VCaP (cell line): ENCODE results near the gene RAVER2.

Experiments used
- H3K27ac ChIP-seq: fragments of 450-650 bp; 2 replicates; pipeline ENCODE4 v1.5.1; 2017
- CTCF ChIP-seq: fragments of 450-650 bp; conservative IDR thresholded peaks from 2 replicates; pipeline ENCODE4 v1.5.1; 2017; ENCODE audit warnings: mild to moderate bottlenecking, moderate library complexity

RAVER2 gene

GRCh38 chr1:64836802-64837201, 91.9 kb downstream of the RAVER2 start:
- no peak overlapping the region for H3K27ac ChIP-seq

GRCh38 chr1:64838486-64838885, 93.6 kb downstream of the RAVER2 start:
- TF ChIP-seq CTCF = no peak
- H3K27ac ChIP-seq = no peak overlapping the region

More at GRCh38 chr1:64836802-64837201, 91.9 kb downstream of the RAVER2 start:
- no peak for TF ChIP-seq CTCF

GRCh38 chr1:64839261-64839660, 94.4 kb downstream of the RAVER2 start:
- no peak for TF ChIP-seq CTCF
- no peak overlapping the region for H3K27ac ChIP-seq

GRCh38 chr1:64839732-64840405, 95.0 kb downstream of the RAVER2 start:
- no peak for TF ChIP-seq CTCF
- no peak overlapping the region for H3K27ac ChIP-seq

GRCh38 chr1:64841330-64842065, 96.6 kb downstream of the RAVER2 start:
- no peak overlapping the region for H3K27ac ChIP-seq
- no peak for TF ChIP-seq CTCF

GRCh38 chr1:64842224-64842623, 97.3 kb downstream of the RAVER2 start:
- no peak for TF ChIP-seq CTCF
- no peak overlapping the region for H3K27ac ChIP-seq

- H3K27ac ChIP-seq = no peak overlapping the region
Measured at GRCh38 chr1:64843675-64844074, 98.8 kb downstream of the RAVER2 start.

More at GRCh38 chr1:64843675-64844074, 98.8 kb downstream of the RAVER2 start:
- TF ChIP-seq CTCF = no peak
